ENCODE results near the gene ERI3.

The ERI3 gene

DNA sequence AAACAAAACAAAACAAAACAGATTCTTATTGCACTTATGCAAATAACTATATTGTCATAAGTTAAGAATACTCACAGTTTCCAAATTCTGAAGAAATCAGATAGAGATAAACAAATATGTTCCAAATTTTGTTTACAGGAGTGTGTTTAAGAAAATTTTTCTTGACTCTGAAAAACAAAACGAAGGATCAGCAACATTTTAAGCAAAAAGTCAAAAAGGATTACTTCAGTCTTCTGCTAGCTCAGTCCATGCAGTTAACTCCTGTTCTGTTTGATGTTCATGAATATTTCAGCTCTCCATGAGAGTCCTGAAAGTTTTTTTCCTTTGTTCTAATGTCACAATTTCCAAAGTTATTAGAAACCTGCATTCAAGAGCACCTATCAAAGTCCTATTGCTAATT, 180.4 kb downstream of the ERI3 start:
- no peak for DNase-seq

Measured in activated CD4-positive, alpha-beta T cell treated with anti-CD3 and anti-CD28 coated beads for 1 hour (primary cell).